Heart right ventricle (tissue), 16 donors: ENCODE data around the gene SLC7A9. TPM values are rescaled to one million over a fixed set of nuclear protein-coding genes. Genes with fewer than 3 reads are reported as not detected.
"Not testable (repeated sequence)": the region's sequence is repeated elsewhere in the genome, so short reads cannot be mapped to it uniquely, and the experiment has no call there.

Source experiments
- ATAC-seq, 8 donors: fragments of 200-7000 bp; cut with Tn5 transposase; one replicate each; pipeline ENCODE4 v1.9.1; 2020; ENCODE audit warnings: mild to moderate bottlenecking in 8 of 8, moderate library complexity in 8 of 8, moderate number of reproducible peaks in 1 of 8
- DNase-seq, 2 donors: peaks; one replicate each; pipeline ENCODE4 v3.0.0-alpha.2; 2020
- H3K27ac ChIP-seq, 10 donors: fragments of 200-600 bp; sonication (generic) in 2 of 10; one replicate each; pipeline versions ENCODE4 v1.5.0 to v1.8.0; 2020 to 2022; ENCODE audit warnings: mild to moderate bottlenecking in 3 of 10
- H3K27me3 ChIP-seq, 7 donors: fragments of 200-600 bp; one replicate each; pipeline ENCODE4 v1.8.0; 2021 to 2022; ENCODE audit warnings: mild to moderate bottlenecking in 2 of 7
- H3K36me3 ChIP-seq, 9 donors: fragments of 200-600 bp; sonication (generic) in 1 of 9; one replicate each; pipeline versions ENCODE4 v1.5.0 to v1.8.0; 2020 to 2022; ENCODE audit warnings: mild to moderate bottlenecking in 2 of 9
- H3K4me1 ChIP-seq, 9 donors: fragments of 200-600 bp; sonication (generic) in 1 of 9; one replicate each; pipeline versions ENCODE4 v1.5.0 to v1.8.0; 2020 to 2022; ENCODE audit warnings: mild to moderate bottlenecking in 4 of 9
- H3K4me3 ChIP-seq, 10 donors: fragments of 200-600 bp; sonication (generic) in 2 of 10; one replicate each; pipeline versions ENCODE4 v1.5.0 to v1.8.0; 2020 to 2022; ENCODE audit warnings: mild to moderate bottlenecking in 7 of 10, moderate library complexity in 2 of 10
- H3K9me3 ChIP-seq, 11 donors: fragments of 200-600 bp in 10 of 11; sonication (generic) in 2 of 11; one replicate each; pipeline versions ENCODE4 v1.5.0 to v1.8.0; 2013 to 2022; ENCODE audit warnings: mild to moderate bottlenecking in 2 of 11, control low read depth in 1 of 11, moderate library complexity in 1 of 11
- WGBS, 2 donors: extraction: QIAGEN DNeasy Blood & Tissue Kit; methylation state at CpG; one replicate each; pipeline ENCODE4 v1.1.7; 2013; ENCODE audit warnings: inconsistent platforms in 1 of 2; 5-methylcytosine and 5-hydroxymethylcytosine counted together
- intact Hi-C, 10 donors: fragments of 100-400 bp; cut with DNase I; formaldehyde crosslinking; loops; one replicate each; pipeline versions ENCODE4 v1.11.1 to v1.14.2; 2022
- polyA plus RNA-seq, 2 donors: library from polyadenylated mRNA; stranded (reverse); fragments of 200-250 nt; gene quantifications; one replicate each; pipeline ENCODE4 v1.2.3, GENCODE V29; 2013
- total RNA-seq, 10 donors: library from RNA; stranded (reverse); fragmentation: NEBNext Ultra II Directional in 3 of 10; extraction: Animal tissue kit (Norgen Biotek cat#: 25700) in 3 of 10; gene quantifications; one replicate each; pipeline versions ENCODE4 v1.2.1 to v1.2.4, GENCODE V29; 2021 to 2023
- TF ChIP-seq, protein P1 (sequence below), 9 donors: fragments of 200-600 bp; sonication (generic) in 2 of 9; IDR thresholded peaks; one replicate each; pipeline versions ENCODE4 v1.5.0 to v1.8.0; 2021 to 2022; ENCODE audit warnings: antibody characterized with exemption in 9 of 9, mild to moderate bottlenecking in 5 of 9, moderate library complexity in 1 of 9
- donor health status: Arrhythmogenic right ventricular cardiomyopathy.
- donor health status: ischemic (EF 13 %, LVEDD 7.1; RV severe dilation, severe dysfunction).
- donor health status: healthy with polysubstance abuse.
- donor health status: DM: no; HTN: yes; CAD: no.
- donor health status: DM: no; HTN: no; CAD: no.
- donor health status: ischemic (EF 25% LVEDD 6.9; RV normal size, moderate dysfunction).
- donor health status: ischemic (EF 25% LVEDD 5.7; RV mildly dilated, moderate dysfunction).
- donor health status: healthy.
- donor health status: DM: yes; HTN: yes; CAD: no.
- donor health status: Ischemic cardiomyopathy.
- donor health status: ischemic (EF 35%, LVEDD 5.7; RV mildly dilated, moderate dysfunction).
- donor health status: nonischemic (EF 11% LVEDD 7.7; RV severe dilation, severe dysfunction).
- donor health status: DM: yes; HTN: yes; CAD: no.
- donor health status: PGD.
- donor health status: ischemic (EF 29% LVEDD 5.4; RV normal size, mild dysfunction).
- donor health status: nonischemic (EF 23%, LVEDD 6.1; RV moderate dilation, normal function).

Gene SLC7A9
- total and polyA plus RNA-seq, 12 donors: 0.12 to 0.24 TPM; not detected in 10

DNA sequence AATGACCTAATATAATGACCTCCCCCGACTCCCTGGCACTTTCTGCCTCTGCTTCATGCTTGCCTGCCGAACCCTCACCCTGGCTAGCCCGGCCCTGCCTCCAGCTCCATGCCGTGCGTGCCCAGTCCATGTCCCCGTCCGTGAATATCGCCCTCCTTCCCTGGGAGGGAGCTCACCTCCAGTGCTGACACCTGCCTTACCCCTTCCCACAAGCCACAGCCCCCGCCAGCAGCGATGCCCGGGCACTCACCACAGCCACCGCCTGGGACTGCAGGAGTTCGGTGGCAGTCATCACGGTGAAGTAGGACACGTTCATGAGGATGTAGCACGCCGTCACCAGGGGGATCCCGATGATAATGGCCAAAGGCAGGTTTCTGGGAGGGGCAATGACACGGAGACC, 10.0 kb downstream of the SLC7A9 start:
- H3K36me3 ChIP-seq: no peaks in the 10 kb centered on the region
- intact Hi-C loops: no loop called here
- WGBS, 2 donors: 93% methylated on average over 19 of the region's 19 CpGs
- DNase-seq (no peak), ATAC-seq (no peak)
- no peak overlapping the region for H3K27ac ChIP-seq
- H3K4me3 ChIP-seq: no peak overlapping the region
- H3K27me3 ChIP-seq: no peaks in the 10 kb centered on the region
- no peaks in the 10 kb centered on the region for H3K4me1 ChIP-seq
- TF ChIP-seq, protein P1, sequence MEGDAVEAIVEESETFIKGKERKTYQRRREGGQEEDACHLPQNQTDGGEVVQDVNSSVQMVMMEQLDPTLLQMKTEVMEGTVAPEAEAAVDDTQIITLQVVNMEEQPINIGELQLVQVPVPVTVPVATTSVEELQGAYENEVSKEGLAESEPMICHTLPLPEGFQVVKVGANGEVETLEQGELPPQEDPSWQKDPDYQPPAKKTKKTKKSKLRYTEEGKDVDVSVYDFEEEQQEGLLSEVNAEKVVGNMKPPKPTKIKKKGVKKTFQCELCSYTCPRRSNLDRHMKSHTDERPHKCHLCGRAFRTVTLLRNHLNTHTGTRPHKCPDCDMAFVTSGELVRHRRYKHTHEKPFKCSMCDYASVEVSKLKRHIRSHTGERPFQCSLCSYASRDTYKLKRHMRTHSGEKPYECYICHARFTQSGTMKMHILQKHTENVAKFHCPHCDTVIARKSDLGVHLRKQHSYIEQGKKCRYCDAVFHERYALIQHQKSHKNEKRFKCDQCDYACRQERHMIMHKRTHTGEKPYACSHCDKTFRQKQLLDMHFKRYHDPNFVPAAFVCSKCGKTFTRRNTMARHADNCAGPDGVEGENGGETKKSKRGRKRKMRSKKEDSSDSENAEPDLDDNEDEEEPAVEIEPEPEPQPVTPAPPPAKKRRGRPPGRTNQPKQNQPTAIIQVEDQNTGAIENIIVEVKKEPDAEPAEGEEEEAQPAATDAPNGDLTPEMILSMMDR (IDR thresholded peaks at IDR 0.05): no peak
- no peaks in the 10 kb centered on the region for H3K9me3 ChIP-seq

DNA sequence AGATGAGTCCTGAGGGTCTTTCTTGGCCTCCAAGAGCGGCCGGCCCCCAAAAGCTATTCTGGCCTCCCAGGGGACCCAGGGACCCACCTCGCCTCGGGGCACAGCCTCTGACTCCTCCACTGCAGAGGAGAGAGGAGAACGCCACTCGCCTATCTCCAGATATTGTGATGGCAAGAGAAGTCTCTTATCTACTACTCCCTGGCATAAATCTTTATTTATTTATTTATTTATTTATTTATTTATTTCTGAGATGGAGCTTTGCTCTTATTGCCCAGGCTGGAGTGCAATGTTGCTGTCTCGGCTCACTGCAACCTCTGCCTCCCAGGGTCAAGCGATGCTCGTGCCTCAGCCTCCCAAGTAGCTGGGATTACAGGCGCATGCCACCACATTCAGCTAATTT, 11.0 kb downstream of the SLC7A9 start:
- TF ChIP-seq, protein P1 (IDR thresholded peaks at IDR 0.05): no peak
- Histone ChIP-seq H3K36me3 (no peaks in the 10 kb centered on the region), H3K4me3 (no peak overlapping the region), H3K27me3 (no peaks in the 10 kb centered on the region), H3K4me1 (no peaks in the 10 kb centered on the region), H3K9me3 (no peaks in the 10 kb centered on the region), H3K27ac (no peak overlapping the region)
- WGBS, 2 donors: 95 to 96% methylated on average over 10 of the region's 10 CpGs
- intact Hi-C loops: no loop called here
- ATAC-seq (no peak), DNase-seq (no peak)

DNA sequence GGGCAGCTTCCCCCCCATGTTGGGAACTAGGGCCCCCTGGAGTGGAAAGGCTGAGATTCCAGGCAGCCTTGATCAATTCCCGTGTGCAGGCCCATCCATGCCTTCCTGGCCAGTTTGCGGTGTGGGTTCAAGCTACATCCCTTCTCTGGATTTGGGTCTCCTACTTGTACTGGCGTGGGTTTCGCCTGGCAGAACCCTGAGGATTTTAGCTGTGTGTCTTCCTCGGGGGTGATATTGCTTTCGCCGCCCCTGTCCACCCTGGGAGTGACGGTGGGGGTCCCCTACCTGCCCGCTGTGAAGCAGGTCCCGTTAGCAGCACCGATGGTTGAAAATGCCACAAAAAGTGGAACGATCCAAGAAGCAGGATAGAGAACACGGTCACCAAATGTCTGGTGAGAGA, 11.4 kb downstream of the SLC7A9 start:
- Histone ChIP-seq H3K4me3 (no peak overlapping the region), H3K27ac (no peak overlapping the region), H3K36me3 (no peaks in the 10 kb centered on the region), H3K9me3 (no peaks in the 10 kb centered on the region), H3K4me1 (no peaks in the 10 kb centered on the region), H3K27me3 (no peaks in the 10 kb centered on the region)
- 80 to 87% methylated on average over 13 of the region's 13 CpGs for WGBS, 2 donors
- intact Hi-C loops: no loop called here
- no peak for ATAC-seq
- no peak for DNase-seq
- TF ChIP-seq, protein P1 (IDR thresholded peaks at IDR 0.05): no peak

DNA sequence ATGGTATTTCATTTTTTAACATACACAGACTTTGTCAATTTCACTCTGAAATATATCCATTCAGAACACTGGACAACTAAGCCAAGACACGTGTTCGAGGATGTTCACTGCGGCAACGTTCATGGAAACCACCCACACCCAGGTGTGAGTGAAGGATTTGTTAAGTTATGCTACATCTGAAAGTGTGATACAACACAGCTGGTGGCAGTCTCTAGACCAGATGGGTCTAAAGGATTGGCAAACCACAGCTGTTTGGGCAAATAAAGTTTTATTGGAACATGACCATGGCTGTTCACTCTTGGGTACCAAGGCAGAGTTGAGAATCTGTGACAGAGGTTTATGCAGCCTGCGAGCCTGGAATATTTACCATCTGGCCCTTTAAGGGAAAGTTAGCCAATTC, 12.0 kb downstream of the SLC7A9 start:
- Histone ChIP-seq H3K27ac (no peak overlapping the region), H3K27me3 (no peaks in the 10 kb centered on the region), H3K4me1 (no peaks in the 10 kb centered on the region), H3K4me3 (no peak overlapping the region), H3K36me3 (no peaks in the 10 kb centered on the region), H3K9me3 (no peaks in the 10 kb centered on the region)
- ATAC-seq (no peak), DNase-seq (no peak)
- TF ChIP-seq, protein P1 (IDR thresholded peaks at IDR 0.05): no peak
- intact Hi-C loops: no loop called here
- 88 to 89% methylated on average over 5 of the region's 5 CpGs for WGBS, 2 donors

DNA sequence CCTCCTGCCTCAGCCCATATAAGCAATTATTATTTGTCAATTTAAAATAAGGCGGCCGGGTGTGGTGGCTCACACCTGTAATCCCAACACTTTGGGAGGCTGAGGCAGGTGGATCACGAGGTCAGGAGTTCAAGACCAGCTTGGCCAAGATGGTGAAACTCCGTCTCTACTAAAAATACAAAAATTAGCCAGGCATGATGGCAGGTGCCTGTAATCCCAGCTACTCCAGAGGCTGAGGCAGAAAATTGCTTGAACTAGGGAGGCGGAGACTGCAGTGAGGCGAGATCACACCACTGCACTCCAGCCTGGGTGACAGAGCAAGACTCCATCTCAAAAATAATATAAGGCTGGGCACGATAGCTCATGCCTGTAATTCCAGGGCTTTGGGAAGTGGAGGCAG, 12.7 kb downstream of the SLC7A9 start:
- H3K4me3 ChIP-seq, intact Hi-C loops, DNase-seq, H3K27me3 ChIP-seq, H3K4me1 ChIP-seq, ATAC-seq, H3K36me3 ChIP-seq, H3K27ac ChIP-seq, H3K9me3 ChIP-seq: not testable (repeated sequence)
- 94 to 97% methylated on average over 7 of the region's 7 CpGs for WGBS, 2 donors
